ENCODE results near the gene CPNE9. TPM values are rescaled to one million over a fixed set of nuclear protein-coding genes. Genes with fewer than 3 reads are reported as not detected.

The CPNE9 gene
- total RNA-seq, 1 experiment from 2014 or later, result 3.5 TPM

- H3K27ac Mint-ChIP-seq, result no peak overlapping the region
- no peaks in the 10 kb centered on the region for H3K9me3 Mint-ChIP-seq
Observed at GRCh38 chr3:9687514-9687913, 16.1 kb upstream of the CPNE9 start.

More at GRCh38 chr3:9687514-9687913, 16.1 kb upstream of the CPNE9 start:
- Mint-ChIP-seq H3K36me3 (ENCODE audit: insufficient read depth in 1 of 3, low read depth in 3 of 3) (peaks cover 11 to 79% (median 50%) of the 10 kb centered on the region in 3 experiments; a peak in 6 of 7 replicates), H3K27me3 (ENCODE audit: low read depth) (no peaks in the 10 kb centered on the region), H3K4me3 (no peak overlapping the region), H3K4me1 (no peaks in the 10 kb centered on the region)
- Histone ChIP-seq H3T11ph (ENCODE audit: low read length) (no peak overlapping the region), H3K9ac (ENCODE audit: extremely low read depth, insufficient read length, low read length) (no peak overlapping the region), H3K4me2 (ENCODE audit: insufficient read depth, insufficient read length, low read length) (no peak overlapping the region), H2BK120ac (ENCODE audit: low read depth, low read length, poor library complexity, severe bottlenecking) (no peak overlapping the region), H3K79me1 (ENCODE audit: insufficient read depth, low read depth, low read length, poor library complexity, severe bottlenecking) (no peaks in the 10 kb centered on the region), H2AK5ac (ENCODE audit: insufficient read length, low read length) (no peak overlapping the region), H3K23me2 (ENCODE audit: insufficient read length, low read depth, low read length, poor library complexity, severe bottlenecking) (no peaks in the 10 kb centered on the region), H3K4ac (ENCODE audit: low read depth, low read length) (no peak overlapping the region), H3K23ac (ENCODE audit: insufficient read length, low read depth, low read length) (no peak overlapping the region), H4K20me1 (ENCODE audit: control insufficient read depth, insufficient read depth, insufficient read length) (no peaks in the 10 kb centered on the region), H3K14ac (ENCODE audit: insufficient read depth, low read length) (no peak overlapping the region), H2AFZ (ENCODE audit: low read length) (no peak overlapping the region), H3K56ac (ENCODE audit: insufficient read length, low read depth, low read length) (no peak overlapping the region), H2BK20ac (ENCODE audit: low read depth, low read length, poor library complexity, severe bottlenecking) (no peak overlapping the region), H3K79me2 (ENCODE audit: insufficient read depth, low read length) (no peaks in the 10 kb centered on the region), H2BK12ac (ENCODE audit: insufficient read length, low read depth, low read length) (no peak overlapping the region), H4K5ac (ENCODE audit: insufficient read length, low read depth, low read length) (no peak overlapping the region), H3K9me3 (ENCODE audit: control insufficient read depth, low read depth, low read length) (no peaks in the 10 kb centered on the region), H3K27me3 (ENCODE audit: insufficient read depth, low read length) (no peaks in the 10 kb centered on the region), H3K4me1 (ENCODE audit: insufficient read depth, low read length) (no peaks in the 10 kb centered on the region), H3K27ac (ENCODE audit: insufficient read length, low read depth, low read length) (no peak overlapping the region), H4K91ac (ENCODE audit: insufficient read length, low read depth, low read length) (no peak overlapping the region), H3K18ac (ENCODE audit: insufficient read length, low read depth, low read length) (no peak overlapping the region), H4K8ac (replicated peaks; ENCODE audit: insufficient read length, low read depth, low read length) (no peak overlapping the region), H2BK15ac (ENCODE audit: low read depth, low read length) (no peak overlapping the region), H2BK5ac (ENCODE audit: insufficient read length, low read length) (no peak overlapping the region)
- DNase-seq, result no peak
- TF ChIP-seq CTCF (conservative IDR thresholded peaks at IDR 0.05), result no peak
- no CpG with 5 or more reads among the region's 7 CpGs for WGBS (ENCODE audit: extremely low coverage, insufficient read length, low lambda C conversion rate)

Measured in H9 (cell line).